ENCODE results near the gene TSKS.

The TSKS gene

GRCh38 chr19:49713236-49713845 lies 49.8 kb downstream of the TSKS start:
- no peaks in the 10 kb centered on the region for H3K36me3 ChIP-seq (ENCODE audit: insufficient read depth, low read length)
- TF ChIP-seq, protein P1, sequence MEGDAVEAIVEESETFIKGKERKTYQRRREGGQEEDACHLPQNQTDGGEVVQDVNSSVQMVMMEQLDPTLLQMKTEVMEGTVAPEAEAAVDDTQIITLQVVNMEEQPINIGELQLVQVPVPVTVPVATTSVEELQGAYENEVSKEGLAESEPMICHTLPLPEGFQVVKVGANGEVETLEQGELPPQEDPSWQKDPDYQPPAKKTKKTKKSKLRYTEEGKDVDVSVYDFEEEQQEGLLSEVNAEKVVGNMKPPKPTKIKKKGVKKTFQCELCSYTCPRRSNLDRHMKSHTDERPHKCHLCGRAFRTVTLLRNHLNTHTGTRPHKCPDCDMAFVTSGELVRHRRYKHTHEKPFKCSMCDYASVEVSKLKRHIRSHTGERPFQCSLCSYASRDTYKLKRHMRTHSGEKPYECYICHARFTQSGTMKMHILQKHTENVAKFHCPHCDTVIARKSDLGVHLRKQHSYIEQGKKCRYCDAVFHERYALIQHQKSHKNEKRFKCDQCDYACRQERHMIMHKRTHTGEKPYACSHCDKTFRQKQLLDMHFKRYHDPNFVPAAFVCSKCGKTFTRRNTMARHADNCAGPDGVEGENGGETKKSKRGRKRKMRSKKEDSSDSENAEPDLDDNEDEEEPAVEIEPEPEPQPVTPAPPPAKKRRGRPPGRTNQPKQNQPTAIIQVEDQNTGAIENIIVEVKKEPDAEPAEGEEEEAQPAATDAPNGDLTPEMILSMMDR (conservative IDR thresholded peaks at IDR 0.05; ENCODE audit: low read length) = no peak
- no peaks in the 10 kb centered on the region for H3F3A ChIP-seq (ENCODE audit: low read depth)
- no peak overlapping the region for H2AFZ ChIP-seq (ENCODE audit: low read length)
- no peak overlapping the region for H3K4me3 ChIP-seq (ENCODE audit: low read length, poor library complexity, severe bottlenecking)
- H4K20me1 ChIP-seq (ENCODE audit: insufficient read depth, low read length, poor library complexity, severe bottlenecking) = no peaks in the 10 kb centered on the region
- no peak overlapping the region for H3K9ac ChIP-seq (ENCODE audit: low read depth, low read length, poor library complexity, severe bottlenecking)
- H3K4me1 ChIP-seq (ENCODE audit: insufficient read depth, low read length, poor library complexity, severe bottlenecking) = no peaks in the 10 kb centered on the region
- H3K79me2 ChIP-seq (ENCODE audit: insufficient read depth, low read length) = no peaks in the 10 kb centered on the region
- H3K27me3 ChIP-seq (ENCODE audit: insufficient read depth, low read length, poor library complexity, severe bottlenecking) = no peaks in the 10 kb centered on the region
- H3K4me2 ChIP-seq (ENCODE audit: low read depth, low read length, poor library complexity, severe bottlenecking) = no peak overlapping the region
- H3K9me3 ChIP-seq (ENCODE audit: insufficient read depth, low read depth, low read length) = no peaks in the 10 kb centered on the region
- no peaks in the 10 kb centered on the region for H3K9me2 ChIP-seq (replicated peaks; ENCODE audit: low read depth, low read length)

DNA sequence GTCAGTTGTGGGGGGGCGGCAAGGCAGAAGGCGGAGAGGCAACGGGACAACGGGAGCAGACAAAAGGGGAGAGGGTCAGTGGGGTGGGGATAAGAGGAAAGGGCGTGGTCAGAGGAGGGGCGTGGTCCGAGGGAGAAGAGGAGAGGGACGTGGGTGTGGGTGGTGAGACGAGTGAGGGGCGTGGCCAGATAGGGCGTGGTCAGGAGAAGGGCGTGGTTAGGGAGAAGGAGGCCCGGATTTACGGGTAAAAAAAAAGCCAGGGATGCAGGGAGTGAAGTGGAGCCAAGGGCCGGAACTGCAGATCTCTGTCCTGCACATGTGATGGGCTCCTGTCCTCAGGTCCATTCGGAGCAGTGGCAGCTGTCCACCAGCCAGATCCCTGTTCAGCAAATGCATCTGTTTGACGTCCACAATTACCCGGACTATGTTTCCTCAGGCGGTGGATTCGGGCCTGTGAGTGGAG lies 50.7 kb downstream of the TSKS start:
- Histone ChIP-seq H3K79me2 (ENCODE audit: insufficient read depth, low read length) (no peaks in the 10 kb centered on the region), H3F3A (ENCODE audit: low read depth) (no peaks in the 10 kb centered on the region), H3K9me3 (ENCODE audit: insufficient read depth, low read depth, low read length) (no peaks in the 10 kb centered on the region), H3K9me2 (replicated peaks; ENCODE audit: low read depth, low read length) (no peaks in the 10 kb centered on the region), H3K4me2 (ENCODE audit: low read depth, low read length, poor library complexity, severe bottlenecking) (no peak overlapping the region), H3K36me3 (ENCODE audit: insufficient read depth, low read length) (no peaks in the 10 kb centered on the region), H3K9ac (ENCODE audit: low read depth, low read length, poor library complexity, severe bottlenecking) (no peak overlapping the region), H3K4me3 (ENCODE audit: low read length, poor library complexity, severe bottlenecking) (no peak overlapping the region), H3K4me1 (ENCODE audit: insufficient read depth, low read length, poor library complexity, severe bottlenecking) (no peaks in the 10 kb centered on the region), H4K20me1 (ENCODE audit: insufficient read depth, low read length, poor library complexity, severe bottlenecking) (no peaks in the 10 kb centered on the region), H2AFZ (ENCODE audit: low read length) (no peak overlapping the region), H3K27me3 (ENCODE audit: insufficient read depth, low read length, poor library complexity, severe bottlenecking) (no peaks in the 10 kb centered on the region)
- TF ChIP-seq EZH2phosphoT487 (IDR thresholded peaks at IDR 0.05; ENCODE audit: borderline replicate concordance) = no peak
- TF ChIP-seq, protein P1 (conservative IDR thresholded peaks at IDR 0.05; ENCODE audit: low read length) = no peak

DNA sequence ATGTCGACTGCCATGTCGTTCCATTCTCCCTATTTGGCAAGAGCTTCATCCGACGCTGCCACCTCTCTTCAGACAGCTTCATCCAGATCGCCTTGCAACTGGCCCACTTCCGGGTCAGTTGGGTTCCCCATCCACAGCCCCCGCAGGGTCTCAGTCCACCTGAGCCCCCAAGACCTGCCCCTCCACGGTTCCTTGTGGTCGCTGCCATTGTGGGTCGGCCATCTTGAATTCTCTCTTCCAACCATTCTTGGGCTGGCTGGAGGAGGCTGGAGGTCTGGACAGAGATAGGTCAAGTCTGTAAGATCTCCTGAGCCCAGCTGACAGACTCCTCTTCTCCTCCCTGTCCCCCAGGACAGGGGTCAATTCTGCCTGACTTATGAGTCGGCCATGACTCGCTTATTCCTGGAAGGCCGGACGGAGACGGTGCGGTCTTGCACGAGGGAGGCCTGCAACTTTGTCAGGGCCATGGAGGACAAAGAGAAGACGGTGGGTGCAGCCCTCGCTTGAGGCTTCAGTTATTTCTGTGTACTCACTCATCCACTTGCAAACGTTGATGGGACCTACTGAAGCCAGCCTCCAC lies 52.6 kb downstream of the TSKS start:
- Histone ChIP-seq H3K79me2 (ENCODE audit: insufficient read depth, low read length) (no peaks in the 10 kb centered on the region), H3K9me3 (ENCODE audit: insufficient read depth, low read depth, low read length) (no peaks in the 10 kb centered on the region), H3K4me1 (ENCODE audit: insufficient read depth, low read length, poor library complexity, severe bottlenecking) (no peaks in the 10 kb centered on the region), H3K9ac (ENCODE audit: low read depth, low read length, poor library complexity, severe bottlenecking) (no peak overlapping the region), H3K9me2 (replicated peaks; ENCODE audit: low read depth, low read length) (no peaks in the 10 kb centered on the region), H3K36me3 (ENCODE audit: insufficient read depth, low read length) (no peaks in the 10 kb centered on the region), H4K20me1 (ENCODE audit: insufficient read depth, low read length, poor library complexity, severe bottlenecking) (no peaks in the 10 kb centered on the region), H3K27me3 (ENCODE audit: insufficient read depth, low read length, poor library complexity, severe bottlenecking) (no peaks in the 10 kb centered on the region), H2AFZ (ENCODE audit: low read length) (no peak overlapping the region), H3K4me2 (ENCODE audit: low read depth, low read length, poor library complexity, severe bottlenecking) (no peak overlapping the region), H3F3A (ENCODE audit: low read depth) (no peaks in the 10 kb centered on the region), H3K4me3 (ENCODE audit: low read length, poor library complexity, severe bottlenecking) (no peak overlapping the region)
- TF ChIP-seq EZH2phosphoT487 (IDR thresholded peaks at IDR 0.05; ENCODE audit: borderline replicate concordance) = no peak
- TF ChIP-seq, protein P1 (conservative IDR thresholded peaks at IDR 0.05; ENCODE audit: low read length) = no peak

Data from Loucy (cell line).